Measurements from ENCODE around the gene CCDC87.

DNA sequence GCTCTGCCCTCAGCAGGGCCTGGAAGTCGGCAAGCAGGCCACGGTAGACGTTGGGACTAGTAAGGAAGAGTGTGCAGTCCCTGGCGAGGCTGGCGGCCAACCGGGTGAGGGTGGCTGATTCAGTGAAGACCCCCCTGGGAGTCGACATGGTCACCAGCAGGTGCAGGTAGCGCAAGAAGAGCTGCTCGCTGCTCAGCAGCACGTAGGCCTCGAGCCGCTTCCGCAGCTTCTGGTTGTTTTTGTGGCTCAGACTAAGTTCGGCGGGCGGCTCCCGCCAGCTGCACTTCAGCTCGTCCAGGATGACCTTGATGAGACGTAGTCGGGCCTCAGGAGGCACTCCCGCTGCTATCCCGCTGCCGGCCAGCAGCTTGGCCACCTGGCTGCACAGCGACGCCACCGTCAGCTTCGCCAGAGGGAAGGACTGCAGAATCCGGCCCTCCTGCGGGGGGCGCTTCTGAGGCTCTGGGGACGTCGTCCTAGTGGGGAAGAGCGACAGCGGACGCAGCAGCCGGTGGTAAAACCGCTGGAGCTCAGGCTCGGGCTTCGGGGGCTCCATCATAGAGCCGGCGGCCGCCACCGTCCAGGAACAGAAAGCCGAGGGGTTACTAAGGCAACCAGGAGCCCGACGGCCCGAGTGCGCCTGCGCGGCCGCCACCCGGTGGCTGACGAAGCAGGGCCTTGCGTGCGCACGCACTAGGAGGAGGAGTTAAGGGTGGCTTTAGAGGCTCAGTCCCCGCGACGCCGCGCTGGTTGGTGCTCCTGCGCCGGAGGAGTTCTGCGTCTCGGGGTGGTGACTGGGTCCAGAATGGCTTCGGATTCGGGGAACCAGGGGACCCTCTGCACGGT, at the start of gene CCDC87, which contains the start of gene CCS:
- no peak for TF ChIP-seq EZH2 (IDR thresholded peaks at IDR 0.05; ENCODE audit: insufficient read depth, poor library complexity, severe bottlenecking)
- no peak for TF ChIP-seq EZH2phosphoT487 (IDR thresholded peaks at IDR 0.05; ENCODE audit: insufficient read depth, low read depth)
